Kidney (tissue), 14 donors: ENCODE measurements around the gene PLCH1. TPM values are rescaled to one million over a fixed set of nuclear protein-coding genes. Genes with fewer than 3 reads are reported as not detected.

Experiments
- DNase-seq, 5 donors: peaks; one replicate each; pipeline ENCODE4 v3.0.0-alpha.2; 2013 to 2020
- FAIRE-seq: peaks from 2 replicates; lab custom pipeline; 2012; peaks lifted over from hg19 to GRCh38; lab: Jason Lieb, UNC
- H3K27ac ChIP-seq, 2 donors: one replicate each; pipeline ENCODE4 v1.7.0; 2013; ENCODE audit warnings: low read depth in 2 of 2, low read length in 2 of 2, inconsistent platforms in 1 of 2
- H3K27me3 ChIP-seq: one replicate; pipeline ENCODE4 v1.7.1; 2013; ENCODE audit warnings: low read length, inconsistent platforms; ENCODE audit not compliant: control insufficient read depth, insufficient read depth
- H3K36me3 ChIP-seq, 3 donors: one replicate each; pipeline versions ENCODE4 v1.7.0 to v1.7.1; 2013; ENCODE audit warnings: low read length in 3 of 3, control low read depth in 1 of 3, inconsistent platforms in 1 of 3; ENCODE audit not compliant: insufficient read depth in 3 of 3, control insufficient read depth in 2 of 3
- H3K4me1 ChIP-seq, 3 donors: one replicate each; pipeline versions ENCODE4 v1.7.0 to v1.7.1; 2013; ENCODE audit warnings: low read length in 3 of 3, inconsistent platforms in 1 of 3, low read depth in 1 of 3; ENCODE audit not compliant: control insufficient read depth in 2 of 3, insufficient read depth in 2 of 3
- H3K4me3 ChIP-seq, 3 donors: one replicate each; pipeline versions ENCODE4 v1.7.0 to v1.8.1; 2013; ENCODE audit warnings: low read length in 3 of 3, control low read depth in 1 of 3, inconsistent platforms in 1 of 3
- H3K9ac ChIP-seq, 3 donors: one replicate each; pipeline versions ENCODE4 v1.7.0 to v1.7.1; 2013; ENCODE audit warnings: low read length in 3 of 3, control low read depth in 1 of 3, inconsistent platforms in 1 of 3
- H3K9me3 ChIP-seq, 3 donors: one replicate each; pipeline versions ENCODE4 v1.7.0 to v1.7.1; 2013; ENCODE audit warnings: low read length in 3 of 3, control low read depth in 1 of 3, inconsistent platforms in 1 of 3; ENCODE audit not compliant: control insufficient read depth in 2 of 3, insufficient read depth in 1 of 3
- intact Hi-C: fragments of 100-400 bp; cut with DNase I; formaldehyde crosslinking; loops from one replicate; pipeline ENCODE4 v1.11.1; 2022
- polyA plus RNA-seq: library from polyadenylated mRNA; stranded (reverse); fragments of 350-450 nt; fragmentation: Illumina TruSeq; extraction: RNeasy Lipid Tissue Mini Kit (QIAGEN cat#74804); gene quantifications from one replicate; pipeline ENCODE4 v1.2.3, GENCODE V29; 2014; ENCODE audit warnings: low read depth, low replicate concordance; ENCODE audit not compliant: insufficient read depth
- total RNA-seq: library from RNA; stranded (reverse); fragmentation: NEBNext Ultra II Directional; extraction: Animal tissue kit (Norgen Biotek cat#: 25700); gene quantifications from one replicate; pipeline ENCODE4 v1.2.1, GENCODE V29; 2021
- TF ChIP-seq, protein P1 (sequence below): IDR thresholded peaks from 3 replicates; pipeline ENCODE4 v1.5.1; 2012; ENCODE audit warnings: mild to moderate bottlenecking, moderate library complexity, borderline replicate concordance; ENCODE audit not compliant: insufficient read depth; ENCODE audit errors: extremely low read depth
- donor health status: control.
- donor health status: control.
- donor health status: control.
- donor health status: control.
- donor health status: control.
- donor health status: DM: yes; HTN: yes; CAD: no.
- donor health status: Normal renal cell carcinoma (clear cell type).

The PLCH1 gene
- total and polyA plus RNA-seq, 2 donors from 2014 or later: 1.6 to 9.6 TPM

DNA sequence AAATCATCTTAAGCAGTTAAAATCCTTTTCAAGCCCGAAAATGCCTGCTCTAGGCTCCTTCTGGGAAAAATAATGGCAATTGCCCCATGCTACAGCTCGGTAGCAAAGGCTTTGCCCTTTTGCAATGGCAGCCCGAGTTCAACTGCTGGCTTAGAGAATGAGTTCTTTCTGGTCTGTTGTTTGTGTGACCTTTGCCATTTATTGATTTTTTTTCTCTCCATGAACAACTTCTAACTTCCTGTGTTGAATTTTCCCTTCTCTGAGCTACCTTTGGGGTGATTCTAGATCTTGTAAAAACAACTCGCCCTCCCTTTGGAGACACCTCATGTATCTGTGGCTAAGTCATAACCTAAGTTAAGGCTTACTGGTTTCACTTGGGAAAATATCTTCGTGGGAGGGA, 139.3 kb downstream of the PLCH1 start:
- no peaks in the 10 kb centered on the region for H3K9me3 ChIP-seq
- H3K4me3 ChIP-seq: no peak overlapping the region
- FAIRE-seq (no peak), DNase-seq (no peak)
- H3K27ac ChIP-seq: no peak overlapping the region
- TF ChIP-seq, protein P1, sequence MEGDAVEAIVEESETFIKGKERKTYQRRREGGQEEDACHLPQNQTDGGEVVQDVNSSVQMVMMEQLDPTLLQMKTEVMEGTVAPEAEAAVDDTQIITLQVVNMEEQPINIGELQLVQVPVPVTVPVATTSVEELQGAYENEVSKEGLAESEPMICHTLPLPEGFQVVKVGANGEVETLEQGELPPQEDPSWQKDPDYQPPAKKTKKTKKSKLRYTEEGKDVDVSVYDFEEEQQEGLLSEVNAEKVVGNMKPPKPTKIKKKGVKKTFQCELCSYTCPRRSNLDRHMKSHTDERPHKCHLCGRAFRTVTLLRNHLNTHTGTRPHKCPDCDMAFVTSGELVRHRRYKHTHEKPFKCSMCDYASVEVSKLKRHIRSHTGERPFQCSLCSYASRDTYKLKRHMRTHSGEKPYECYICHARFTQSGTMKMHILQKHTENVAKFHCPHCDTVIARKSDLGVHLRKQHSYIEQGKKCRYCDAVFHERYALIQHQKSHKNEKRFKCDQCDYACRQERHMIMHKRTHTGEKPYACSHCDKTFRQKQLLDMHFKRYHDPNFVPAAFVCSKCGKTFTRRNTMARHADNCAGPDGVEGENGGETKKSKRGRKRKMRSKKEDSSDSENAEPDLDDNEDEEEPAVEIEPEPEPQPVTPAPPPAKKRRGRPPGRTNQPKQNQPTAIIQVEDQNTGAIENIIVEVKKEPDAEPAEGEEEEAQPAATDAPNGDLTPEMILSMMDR: no peak
- intact Hi-C loops: no loop called here
- H3K9ac ChIP-seq: no peak overlapping the region
- no peaks in the 10 kb centered on the region for H3K4me1 ChIP-seq
- no peaks in the 10 kb centered on the region for H3K36me3 ChIP-seq
- no peaks in the 10 kb centered on the region for H3K27me3 ChIP-seq

DNA sequence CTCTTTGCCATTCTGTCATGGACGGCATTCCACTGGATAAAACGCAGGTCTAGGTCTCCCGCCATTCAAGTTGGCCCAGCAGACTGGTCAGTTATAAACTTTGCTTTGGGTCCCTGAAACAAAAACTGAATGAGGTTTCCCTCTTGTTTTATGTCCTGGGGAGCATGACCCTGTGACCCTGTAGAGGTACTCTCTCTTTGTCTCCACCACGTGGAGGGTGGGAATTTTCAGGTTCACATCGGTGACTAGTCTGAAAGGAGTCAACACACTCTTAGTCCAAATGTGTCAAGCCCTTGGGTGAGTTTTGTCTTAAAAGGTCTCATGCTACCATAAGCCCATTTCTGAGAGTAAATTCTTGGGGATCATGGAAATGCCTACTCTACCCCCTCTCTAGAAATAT, 139.9 kb downstream of the PLCH1 start:
- intact Hi-C loops: no loop called here
- Histone ChIP-seq H3K9me3 (no peaks in the 10 kb centered on the region), H3K27me3 (no peaks in the 10 kb centered on the region), H3K4me1 (no peaks in the 10 kb centered on the region), H3K9ac (no peak overlapping the region), H3K27ac (no peak overlapping the region), H3K4me3 (no peak overlapping the region), H3K36me3 (no peaks in the 10 kb centered on the region)
- TF ChIP-seq, protein P1: no peak
- DNase-seq: no peak
- FAIRE-seq: no peak

DNA sequence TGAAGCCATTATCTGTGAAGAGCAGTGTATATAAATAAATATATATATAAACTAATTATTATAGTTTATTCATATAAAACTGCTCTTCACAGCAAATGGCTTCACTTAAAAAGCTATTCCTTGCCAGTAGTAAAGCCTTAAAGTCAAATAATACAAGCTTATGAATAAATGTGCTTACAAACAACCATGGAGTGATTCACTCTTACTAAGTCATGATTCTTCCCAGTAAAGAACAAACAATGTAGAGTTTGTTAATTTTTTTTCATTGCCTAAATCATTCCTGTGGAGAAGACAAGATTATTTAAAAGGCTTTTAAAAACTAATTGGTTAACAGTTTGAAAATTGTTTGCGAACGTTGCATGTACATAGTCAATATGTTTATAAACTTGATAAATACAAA, 140.7 kb downstream of the PLCH1 start:
- H3K27me3 ChIP-seq: no peaks in the 10 kb centered on the region
- no peaks in the 10 kb centered on the region for H3K9me3 ChIP-seq
- DNase-seq: no peak
- no peaks in the 10 kb centered on the region for H3K4me1 ChIP-seq
- no peak overlapping the region for H3K4me3 ChIP-seq
- no peak for FAIRE-seq
- no peak overlapping the region for H3K9ac ChIP-seq
- H3K27ac ChIP-seq: no peak overlapping the region
- no peaks in the 10 kb centered on the region for H3K36me3 ChIP-seq
- intact Hi-C loops: no loop called here
- TF ChIP-seq, protein P1: no peak

DNA sequence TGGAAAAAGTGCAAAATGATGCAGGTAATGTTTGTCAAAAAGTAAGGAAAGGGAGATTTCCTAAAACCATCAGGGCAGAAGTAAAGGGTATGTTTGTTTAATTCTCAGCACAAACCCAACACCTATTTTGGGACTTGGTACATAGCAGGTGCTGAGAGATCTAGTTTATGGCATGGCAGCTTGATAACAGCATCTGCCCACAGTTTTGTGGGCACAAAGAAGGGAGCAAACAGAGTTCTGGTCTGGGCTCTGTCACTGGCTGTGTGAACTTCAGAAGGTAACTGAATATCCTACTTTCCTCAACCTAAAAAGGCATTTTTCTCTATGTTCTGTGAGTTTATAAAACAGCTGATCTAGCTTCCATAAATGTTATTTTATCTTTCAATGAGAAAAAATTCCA, 141.6 kb downstream of the PLCH1 start:
- intact Hi-C loops: no loop called here
- TF ChIP-seq, protein P1: no peak
- Histone ChIP-seq H3K9ac (no peak overlapping the region), H3K27ac (no peak overlapping the region), H3K9me3 (no peaks in the 10 kb centered on the region), H3K4me3 (no peak overlapping the region), H3K27me3 (no peaks in the 10 kb centered on the region), H3K36me3 (no peaks in the 10 kb centered on the region), H3K4me1 (no peaks in the 10 kb centered on the region)
- FAIRE-seq (no peak), DNase-seq (no peak)
